Renal cortical epithelial cell (primary cell): ENCODE results near the gene C12orf42. TPM values are rescaled to one million over a fixed set of nuclear protein-coding genes. Genes with fewer than 3 reads are reported as not detected.

Experiments
- DNase-seq: peaks from one replicate; pipeline ENCODE4 v3.0.0-alpha.2; 2011; ENCODE audit warnings: low read depth
- total RNA-seq: library from RNA; depleted of rRNA; stranded (reverse); fragments of >200 nt; gene quantifications from 2 replicates; pipeline ENCODE4 v1.2.3, GENCODE V29; 2014

C12orf42 gene
- total RNA-seq, 1 donor from 2014 or later: not detected

GRCh38 chr12:103268831-103269514 lies 226.8 kb downstream of the C12orf42 start:
- DNase-seq: no peak

- DNase-seq: no peak
Measured at GRCh38 chr12:103257763-103258162, 238.0 kb downstream of the C12orf42 start.

Other genes with a start within 250 kb of the C12orf42 start
- gene STAB2, start 91.3 kb upstream of the C12orf42 start, total RNA-seq: not detected in 2 replicates